GM19324 (cell line): ENCODE results near the gene CCDC8.
"Not testable (repeated sequence)": the region's sequence is repeated elsewhere in the genome, so short reads cannot be mapped to it uniquely, and the experiment has no call there.

ENCODE experiments used
- ATAC-seq: cut with Tn5 transposase; IDR thresholded peaks from one replicate; pipeline ENCODE4 v1.9.1; 2021; ENCODE audit warnings: mild to moderate bottlenecking, moderate library complexity; ENCODE audit not compliant: unreplicated experiment, low FRiP score

CCDC8 gene

DNA sequence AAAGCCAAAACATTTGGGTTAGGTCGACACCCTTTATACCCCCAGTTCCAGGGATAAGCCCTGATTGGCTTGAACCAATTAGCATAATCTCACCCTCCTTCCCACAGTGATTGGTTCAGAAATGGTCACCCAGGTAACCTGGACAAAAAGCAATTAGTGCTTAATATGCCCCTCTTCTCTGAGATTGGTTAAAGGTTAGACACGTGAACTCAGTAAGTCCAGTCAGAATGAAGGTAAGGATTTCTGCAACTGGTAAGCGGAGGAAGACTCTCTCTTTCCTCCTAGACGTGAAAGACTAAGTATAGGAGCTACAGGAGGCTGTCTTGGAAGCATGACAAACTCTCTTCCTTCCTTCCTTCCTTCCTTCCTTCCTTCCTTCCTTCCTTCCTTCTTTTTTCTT, 16.6 kb upstream of the CCDC8 start:
- no peak for ATAC-seq

DNA sequence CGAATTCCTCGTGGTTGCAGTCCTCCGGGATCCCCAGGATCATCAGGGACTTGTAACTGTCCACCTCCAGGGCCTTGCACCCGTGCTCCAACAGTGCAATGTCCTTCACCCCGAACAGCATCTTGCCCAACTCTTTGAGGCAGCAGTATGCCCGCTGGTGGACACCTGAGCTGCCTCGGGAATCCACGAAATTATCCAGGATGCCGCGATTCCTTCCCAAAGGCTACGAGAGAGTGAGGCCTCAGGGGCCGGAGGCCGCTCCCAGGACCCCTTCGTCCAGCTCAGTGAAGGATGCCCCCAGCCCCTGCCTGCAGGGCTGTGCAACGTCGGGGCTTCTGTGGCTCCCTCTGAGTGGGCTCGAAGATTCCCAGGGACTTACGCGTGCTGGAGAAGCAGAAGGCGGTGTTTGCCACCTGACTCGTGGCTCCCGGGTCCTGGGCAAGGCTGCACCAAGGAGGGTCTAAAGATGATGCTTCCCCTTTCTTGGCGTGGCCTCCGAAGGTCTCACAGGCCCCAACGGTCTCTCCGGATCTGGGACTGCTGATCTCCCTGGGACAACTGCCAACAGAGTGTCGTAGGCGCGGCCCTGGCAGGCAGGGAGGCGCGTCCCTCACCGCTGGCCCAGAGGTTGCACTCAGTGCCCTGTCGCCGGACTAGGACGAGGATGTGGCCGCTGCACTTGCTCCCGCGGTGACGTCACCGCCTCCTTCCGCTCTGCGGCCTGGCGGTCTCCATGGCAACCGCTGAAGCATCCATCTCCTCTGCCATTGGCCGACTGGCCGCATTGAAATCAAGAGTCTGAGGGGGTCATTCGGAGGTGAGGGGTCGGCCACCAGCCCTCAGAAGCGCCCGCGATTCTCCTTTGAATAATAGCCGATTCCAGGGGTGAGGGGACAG, 15.1 kb upstream of the CCDC8 start, which contains the start of gene PNMA8C:
TSS of gene PNMA8C (minus strand) at position 698 of the 897 bp plus-strand sequence. CDS start at position 121, 577 bp downstream.
- no peak for ATAC-seq

DNA sequence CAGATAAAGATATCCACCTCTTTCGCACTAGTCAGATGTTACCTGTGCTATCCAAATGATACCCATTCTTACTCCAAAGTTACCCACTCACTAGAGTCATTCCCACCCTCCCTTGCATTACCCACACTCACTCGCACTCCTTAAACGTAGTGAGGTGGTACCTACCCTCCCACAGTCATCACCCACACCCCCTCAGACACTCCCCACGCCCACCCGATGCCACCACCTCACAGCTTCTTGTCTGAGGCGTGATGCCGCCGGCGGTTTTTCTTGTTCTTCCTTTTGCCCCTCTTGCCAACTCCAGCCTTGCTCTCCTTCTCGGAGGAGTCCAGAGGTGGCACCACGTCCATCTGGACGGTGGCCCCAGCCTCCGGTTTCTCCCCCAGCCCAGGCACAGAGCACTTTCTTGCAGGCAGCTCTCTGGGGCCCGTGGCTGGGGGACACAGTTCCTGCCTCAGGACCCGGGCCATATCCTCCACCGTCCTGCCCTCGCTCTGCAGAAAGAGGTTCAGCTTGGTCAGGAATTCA, 14.2 kb upstream of the CCDC8 start:
- no peak for ATAC-seq

DNA sequence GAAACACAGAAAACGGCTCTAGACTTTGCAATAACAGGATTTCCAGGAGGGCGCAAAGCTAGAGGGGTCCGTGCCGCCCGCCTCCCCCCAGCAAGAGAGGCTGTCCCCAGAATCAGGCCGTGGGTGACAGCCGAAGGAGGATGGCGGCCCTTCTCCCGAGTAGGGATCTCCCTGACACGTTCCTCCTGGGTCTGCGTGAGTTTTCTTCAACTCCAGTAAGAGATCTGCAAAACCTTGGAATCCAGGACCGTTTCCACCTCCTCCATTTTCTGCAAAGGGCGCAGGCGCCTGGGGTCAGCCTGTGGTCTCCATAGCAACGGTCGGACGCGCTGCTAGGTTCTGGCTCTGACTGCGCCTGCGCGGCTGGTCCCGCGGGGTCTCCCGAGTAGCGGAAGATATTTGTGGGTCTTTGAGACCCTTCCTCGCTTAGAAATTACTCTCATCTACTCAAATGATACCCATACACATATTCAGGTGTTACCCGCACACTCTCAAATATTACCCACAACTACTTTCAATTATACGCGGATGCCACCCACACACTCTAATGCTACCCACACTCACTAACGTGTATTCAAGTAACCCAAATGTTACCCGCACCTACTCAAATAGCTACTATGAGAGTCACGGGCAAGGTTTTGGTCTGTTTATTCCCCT, 13.3 kb upstream of the CCDC8 start:
- no peak for ATAC-seq

DNA sequence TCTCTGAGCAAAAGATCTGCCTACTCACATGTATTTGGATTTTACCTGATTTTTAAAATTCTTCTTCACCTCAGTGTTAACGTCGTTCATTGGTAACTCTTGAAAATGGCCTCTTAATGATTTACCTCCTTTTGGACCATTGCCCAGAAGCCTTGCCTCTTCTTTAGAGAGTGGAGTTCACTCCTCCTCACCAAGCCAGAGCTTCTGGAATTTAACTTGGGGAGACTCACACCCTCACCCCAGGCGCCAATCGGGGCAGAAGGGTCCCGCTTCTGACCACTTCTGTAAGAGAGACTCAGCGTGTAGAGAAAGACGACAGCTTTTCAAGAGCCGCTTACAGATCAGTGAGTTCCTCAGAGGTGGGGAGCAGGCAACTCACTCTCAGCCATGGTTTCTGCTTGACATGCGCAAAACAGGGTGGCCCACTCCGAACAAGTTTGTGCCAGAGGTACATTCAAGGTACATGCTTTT, 12.7 kb upstream of the CCDC8 start:
- ATAC-seq = no peak

DNA sequence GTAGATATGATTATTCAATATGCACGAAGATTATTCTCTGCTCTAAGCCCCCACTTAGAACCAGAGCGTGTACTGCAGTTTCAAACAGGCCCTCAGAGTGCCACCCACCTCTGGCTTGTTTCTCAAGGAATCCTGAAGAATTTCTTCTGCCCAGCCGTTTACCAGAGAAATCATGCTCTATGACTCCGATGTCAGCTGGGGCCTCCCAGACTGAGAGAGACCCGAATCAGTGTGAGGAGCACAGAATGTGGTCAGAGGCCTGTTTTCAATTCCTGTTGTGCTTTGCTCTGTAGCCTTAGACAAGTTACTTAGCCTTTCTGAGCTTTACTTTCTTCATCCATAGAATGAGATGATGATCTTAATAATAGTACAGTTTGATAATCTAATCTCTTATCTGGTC, 9.8 kb upstream of the CCDC8 start:
- ATAC-seq = no peak

DNA sequence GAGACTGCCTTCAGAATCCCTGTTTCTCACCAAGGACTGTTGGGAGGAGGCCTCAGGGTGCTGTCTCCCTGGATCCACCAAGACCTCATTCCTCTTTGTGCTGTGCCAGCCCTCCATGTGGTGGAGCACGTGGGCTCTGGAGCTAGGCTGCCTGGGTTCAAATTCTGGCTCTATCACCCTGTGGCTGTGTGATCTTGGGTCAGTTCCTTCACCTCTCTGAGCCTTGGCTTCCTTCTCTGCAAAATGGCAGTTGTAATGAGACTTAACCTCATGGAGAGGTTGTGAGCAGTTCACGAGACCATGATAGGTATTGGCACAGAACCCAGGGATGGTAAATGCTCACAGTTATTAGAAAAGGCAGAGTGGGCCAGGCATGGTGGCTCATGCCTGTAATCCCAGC, 9.0 kb upstream of the CCDC8 start:
- no peak for ATAC-seq

DNA sequence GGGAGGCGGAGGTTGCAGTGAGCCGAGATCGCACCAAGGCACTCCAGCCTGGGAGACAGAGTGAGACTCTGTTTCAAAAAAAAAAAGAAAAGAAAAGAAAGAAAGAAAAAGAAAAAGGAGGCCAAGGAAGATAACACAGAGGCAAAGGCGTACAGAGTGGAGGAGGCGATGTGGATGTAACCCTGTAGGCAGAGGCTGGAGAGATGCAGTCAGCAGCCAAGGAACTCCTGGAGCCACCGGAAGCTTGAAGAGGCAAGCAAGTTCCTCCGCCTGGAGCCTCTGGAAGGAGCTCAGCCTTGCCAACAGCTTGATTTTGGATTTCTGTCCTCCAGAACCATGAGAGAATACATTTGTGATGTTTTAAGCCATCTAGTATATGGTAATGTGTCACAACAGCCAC, 6.7 kb upstream of the CCDC8 start:
- no peak for ATAC-seq

DNA sequence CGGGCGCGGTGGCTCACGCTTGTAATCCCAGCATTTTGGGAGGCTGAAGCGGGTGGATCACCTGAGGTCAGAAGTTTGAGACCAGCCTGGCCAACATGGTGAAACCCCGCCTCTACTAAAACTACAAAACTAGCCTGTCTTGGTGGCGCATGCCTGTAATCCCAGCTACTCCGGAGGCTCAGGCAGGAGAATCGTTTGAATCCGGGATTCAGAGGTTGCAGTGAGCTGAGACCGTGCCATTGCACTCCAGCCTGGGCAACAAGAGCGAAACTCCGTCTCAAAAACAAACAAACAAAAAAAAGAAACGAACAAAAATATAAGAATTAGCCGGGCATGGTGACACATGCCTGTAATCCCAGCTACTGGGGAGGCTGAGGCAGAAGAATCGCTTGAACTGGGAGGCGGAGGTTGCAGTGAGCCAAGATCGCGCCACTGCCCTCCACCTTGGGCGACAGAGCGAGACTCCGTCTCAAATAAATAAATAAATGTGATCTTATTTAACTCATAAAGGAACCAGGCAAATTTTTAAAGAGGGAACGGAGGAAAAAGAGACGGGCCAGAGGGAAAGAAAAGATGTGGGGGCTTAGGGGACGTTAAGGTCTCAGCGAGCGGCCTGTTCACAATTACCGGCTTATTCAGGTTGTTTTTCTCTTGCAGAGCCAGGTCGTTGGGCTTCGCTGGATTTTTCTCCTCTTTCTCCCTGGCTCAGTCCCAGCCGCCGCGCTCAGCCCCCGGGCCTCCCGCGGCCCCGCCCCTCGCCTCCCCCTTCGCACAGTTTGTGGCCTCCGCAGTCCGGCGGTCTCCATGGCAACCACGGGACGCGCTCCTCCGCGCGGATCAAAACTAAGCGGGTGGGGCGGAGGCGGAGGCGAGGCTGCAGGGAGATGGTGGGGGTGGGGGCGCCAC, 2.7 kb upstream of the CCDC8 start:
- ATAC-seq = not testable (repeated sequence)

DNA sequence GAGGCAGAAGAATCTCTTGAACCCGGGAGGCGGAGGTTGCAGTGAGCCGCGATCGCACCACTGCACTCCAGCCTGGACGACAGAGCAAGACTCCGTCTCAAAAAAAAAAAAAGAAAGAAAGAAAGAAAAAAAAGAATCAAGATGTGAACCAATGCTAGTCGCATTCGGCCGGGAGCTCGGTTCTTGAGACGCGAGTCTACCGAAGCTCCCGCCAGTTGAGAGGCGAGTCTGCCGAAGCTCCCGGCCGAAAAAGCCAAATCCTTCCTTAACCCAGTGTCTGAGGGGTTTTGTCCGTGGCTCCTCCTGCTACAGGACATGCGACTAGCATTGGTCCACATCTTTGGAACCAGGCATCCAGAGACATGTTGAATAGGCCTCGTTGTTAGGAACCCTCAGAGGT, 1.5 kb upstream of the CCDC8 start:
- not testable (repeated sequence) for ATAC-seq

DNA sequence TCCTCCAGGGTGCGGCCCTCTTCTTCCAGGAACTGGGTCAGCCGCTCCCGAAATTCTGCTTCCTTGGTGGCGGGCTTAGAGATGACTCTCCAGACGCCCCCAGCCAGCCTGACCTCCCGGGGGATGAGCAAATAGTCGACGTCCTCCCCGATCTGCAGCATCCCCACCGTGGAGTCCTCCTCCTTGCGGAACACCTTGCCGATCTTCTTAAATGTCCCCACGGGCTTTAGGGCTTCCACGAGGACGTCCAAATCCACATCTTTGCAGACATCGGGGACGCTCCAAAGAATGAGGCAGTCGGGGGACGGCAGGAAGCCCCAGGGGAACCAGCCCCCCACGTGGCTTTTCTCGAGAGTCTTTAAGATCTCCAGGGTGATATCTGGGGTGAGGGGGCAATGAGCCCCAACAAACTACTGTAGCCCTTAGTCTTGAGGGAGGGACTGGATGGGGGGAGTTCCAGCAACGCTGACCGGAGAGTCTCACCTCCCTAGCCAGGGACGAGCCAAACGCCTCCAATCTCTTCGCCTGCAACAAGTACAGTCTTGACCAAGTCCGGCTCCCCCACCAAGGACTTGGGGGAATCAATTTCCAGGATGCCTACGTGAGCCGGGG, 608 bp downstream of the CCDC8 start:
- ATAC-seq = no peak

DNA sequence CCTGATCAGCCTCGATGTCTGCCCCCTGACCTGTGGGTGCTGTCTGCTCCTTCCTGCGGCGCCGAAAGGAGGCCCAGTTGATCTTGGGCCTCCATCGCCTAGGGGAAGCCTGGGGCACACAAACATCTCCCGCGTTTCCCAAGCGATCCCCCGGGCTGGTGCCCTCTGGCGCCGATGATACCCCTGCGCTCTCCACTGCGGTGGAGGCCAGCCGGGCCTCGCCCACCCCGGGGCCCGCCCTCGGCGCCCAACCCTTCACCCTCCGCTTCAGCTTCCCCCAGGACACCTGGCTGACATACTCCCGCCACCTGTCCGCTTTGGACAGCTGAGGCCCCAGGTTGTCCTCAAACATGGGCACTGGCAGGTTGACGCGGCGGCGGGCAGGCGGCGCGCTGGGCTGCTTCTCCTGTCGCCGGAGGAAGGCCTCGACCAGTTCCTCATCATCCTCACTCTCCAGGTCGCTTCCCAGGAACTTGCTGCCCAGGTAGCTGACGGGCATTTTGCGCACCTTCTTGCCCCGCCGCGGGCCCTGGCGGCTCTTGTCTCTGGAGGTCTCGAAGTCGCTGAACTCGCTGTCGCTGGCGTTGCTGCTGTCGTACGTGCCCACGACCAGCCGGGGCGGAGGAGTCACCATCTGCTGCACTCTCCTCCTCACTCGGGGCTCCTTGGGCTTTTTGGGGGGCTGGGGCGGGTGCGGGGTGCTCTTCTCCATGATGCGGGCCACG, 1.3 kb downstream of the CCDC8 start:
- no peak for ATAC-seq

DNA sequence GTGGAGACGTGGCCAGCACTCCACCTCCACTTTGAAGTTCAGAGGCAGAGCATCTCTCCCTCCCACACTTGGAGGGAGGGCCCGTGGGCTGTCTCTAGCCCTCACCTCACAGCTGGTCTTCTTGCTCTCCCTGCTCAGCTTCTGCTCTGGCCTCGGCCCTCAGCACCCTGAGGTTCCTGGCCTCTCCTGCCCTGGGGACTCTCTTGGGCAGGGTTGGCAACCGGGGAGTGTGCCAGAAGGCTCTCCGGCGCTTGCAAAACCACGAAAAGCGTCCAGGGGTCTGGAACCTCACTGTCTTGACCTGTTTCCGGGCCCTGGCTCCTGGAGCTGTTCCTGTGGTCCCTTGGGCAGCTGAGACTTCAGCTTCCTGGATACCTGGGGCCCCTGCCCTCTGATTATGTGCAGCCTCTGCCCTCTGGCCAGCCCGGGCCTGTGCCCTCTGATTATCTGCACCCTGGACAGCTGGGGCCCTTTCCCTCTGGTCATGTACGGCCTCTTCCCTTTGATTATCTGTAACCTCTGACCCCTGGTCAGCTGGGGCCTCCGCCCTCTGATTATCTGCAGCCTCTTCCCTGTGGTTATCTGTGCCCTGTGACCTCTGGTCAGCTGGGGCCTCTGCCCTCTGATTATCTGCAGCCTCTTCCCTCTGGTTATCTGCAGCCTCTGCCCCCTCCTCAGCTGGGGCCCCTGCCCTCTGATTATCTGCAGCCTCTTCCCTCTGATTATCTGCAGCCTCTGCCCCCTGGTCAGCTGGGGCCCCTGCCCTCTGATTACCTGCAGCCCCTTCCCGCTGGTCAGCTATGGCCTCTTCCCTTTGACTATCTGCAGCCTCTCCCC, 2.1 kb downstream of the CCDC8 start:
- ATAC-seq = no peak

DNA sequence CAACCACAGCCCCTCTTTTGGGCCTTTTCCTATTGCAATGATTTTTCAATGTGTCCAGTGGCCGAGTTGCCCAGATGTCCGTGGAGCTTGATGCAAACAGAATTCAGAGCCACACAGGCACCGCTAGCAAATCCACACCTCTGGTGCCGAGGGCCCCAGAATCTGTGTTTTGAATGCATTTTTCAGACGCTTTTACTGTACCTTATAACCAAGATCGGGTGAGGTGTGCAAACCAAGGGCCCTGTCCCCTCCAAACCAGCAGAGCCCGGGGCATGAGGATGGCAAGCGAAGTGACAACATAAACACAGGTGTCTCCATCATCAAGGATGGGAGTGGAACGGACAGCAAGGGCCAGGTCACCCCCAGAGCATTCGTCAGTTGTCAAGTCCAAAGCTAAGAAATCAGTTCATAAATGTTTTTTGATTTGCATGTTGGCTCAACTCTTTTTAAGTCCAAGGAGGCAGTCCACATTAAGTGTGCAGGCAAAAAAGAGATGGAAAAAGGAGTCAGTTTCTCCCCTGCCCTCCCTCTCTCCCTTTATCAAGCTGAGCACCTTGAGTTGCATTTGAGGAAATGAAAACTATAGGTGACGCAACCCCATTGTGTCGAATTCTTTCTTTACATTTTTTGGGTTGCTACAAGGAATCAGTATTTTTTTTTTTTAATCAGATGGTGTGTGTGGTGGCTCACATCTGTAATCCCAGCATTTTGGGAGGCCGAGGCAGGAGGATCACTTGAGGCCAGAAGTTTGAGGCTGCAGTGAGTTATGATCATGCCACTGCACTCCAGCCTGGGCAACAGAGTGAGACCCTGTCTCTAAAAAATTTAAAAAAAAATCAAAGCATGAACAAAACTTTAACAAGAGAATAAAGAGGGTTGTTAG, 2.9 kb downstream of the CCDC8 start:
- ATAC-seq = no peak

DNA sequence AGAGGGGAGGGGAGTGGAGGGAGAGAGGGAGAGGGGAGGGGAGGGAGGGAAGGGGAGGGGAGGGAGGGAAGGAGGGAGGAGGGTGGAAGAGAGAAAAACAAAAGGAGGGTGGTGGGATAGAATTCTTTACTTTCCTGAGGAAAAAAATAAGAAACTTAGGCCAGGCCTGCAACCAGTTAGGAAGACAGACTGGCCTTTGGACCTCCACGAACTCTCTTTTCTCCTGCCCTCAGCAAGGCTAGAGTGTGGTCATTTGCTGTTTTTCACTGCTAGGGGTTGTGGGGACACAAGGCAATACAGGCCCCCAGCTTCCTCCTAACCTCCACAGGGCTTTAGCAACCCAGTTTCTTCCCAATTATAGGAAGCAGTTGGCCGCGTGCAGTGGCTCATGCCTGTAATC, 4.2 kb downstream of the CCDC8 start:
- ATAC-seq = no peak

DNA sequence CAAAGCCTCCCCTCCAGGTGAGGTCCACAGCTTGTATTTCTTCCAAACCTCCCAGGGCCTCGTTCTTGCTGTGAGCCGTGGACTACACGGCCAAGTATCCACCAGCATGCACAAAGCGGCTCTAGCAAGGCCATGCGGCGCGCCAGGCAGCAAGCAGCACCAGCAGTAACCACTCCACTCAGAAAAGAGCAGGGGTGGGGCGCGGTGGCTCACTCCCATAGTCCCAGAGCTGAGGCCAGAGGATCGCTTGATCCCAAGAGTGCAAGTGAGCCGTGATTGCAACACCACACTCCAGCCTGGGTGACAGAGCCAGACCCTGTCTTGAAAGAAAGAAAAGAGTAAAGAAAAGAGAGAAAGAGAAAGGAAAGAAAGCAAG, 4.7 kb downstream of the CCDC8 start:
- no peak for ATAC-seq

DNA sequence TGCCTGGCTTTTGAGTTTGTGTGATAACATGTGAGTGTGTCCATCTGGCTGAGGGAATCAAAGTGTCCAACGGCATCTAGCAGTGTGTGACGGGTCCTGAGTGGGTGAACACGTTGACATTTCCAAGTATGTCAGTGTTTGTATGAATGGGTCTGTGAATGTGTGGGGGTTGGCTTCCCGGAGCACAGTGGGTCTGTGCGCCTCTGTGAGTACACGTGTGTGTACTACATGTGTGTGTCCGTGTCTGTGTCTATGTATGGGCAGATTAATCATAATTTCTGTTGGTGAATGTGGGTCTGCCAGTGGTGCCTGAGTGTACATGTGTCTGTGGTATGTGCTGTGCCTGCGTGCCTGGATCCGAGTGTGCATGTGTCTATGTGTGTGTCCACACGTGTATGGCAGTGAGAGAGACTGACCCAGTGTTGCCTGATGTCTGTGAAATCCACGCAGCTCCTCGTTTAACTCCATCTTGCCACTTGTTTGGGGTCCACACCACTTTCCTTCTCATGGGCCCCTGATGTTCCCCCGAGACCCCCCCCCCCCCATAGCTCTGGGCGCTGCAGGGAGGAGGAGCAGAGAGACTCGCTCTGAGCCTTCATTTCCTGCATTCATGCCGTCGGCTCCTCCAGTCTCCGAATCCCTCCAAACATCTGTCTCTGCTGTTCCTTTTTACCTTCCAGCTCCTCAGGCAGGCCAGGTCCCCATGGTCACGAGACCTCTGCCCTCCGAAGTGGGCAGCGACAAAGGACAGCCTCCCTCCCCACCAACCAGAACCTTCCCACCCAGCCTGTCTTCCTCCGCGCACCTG, 5.3 kb downstream of the CCDC8 start:
- ATAC-seq = no peak
